ENCODE results near the gene FAM174B. TPM values are rescaled to one million over a fixed set of nuclear protein-coding genes. Genes with fewer than 3 reads are reported as not detected.

FAM174B gene
- total and polyA plus RNA-seq, 2 donors (not counting 1 experiment from before 2014, with no cell fraction given), result 0.03 to 1.9 TPM

DNA sequence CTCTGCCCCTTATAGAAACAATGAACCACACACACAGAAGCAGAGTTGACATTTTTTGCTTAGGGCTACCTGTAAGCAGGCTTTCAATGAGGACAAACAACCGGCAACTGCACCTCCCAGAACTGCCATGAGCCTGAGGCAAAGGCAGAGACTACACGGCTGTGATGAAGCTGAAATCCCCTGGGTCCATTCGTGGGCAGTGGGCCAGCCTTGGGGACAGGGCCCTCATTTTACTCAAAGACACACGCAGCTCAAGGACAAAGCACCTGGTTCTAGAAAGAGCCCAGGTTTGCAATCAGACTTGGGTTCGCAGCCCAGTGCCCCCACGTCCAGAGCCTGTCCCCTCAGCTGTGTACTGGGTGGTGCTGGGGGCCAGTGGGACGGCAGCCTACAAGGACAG, 17.9 kb downstream of the FAM174B start:
- no peak for DNase-seq
- no peaks in the 10 kb centered on the region for H3K4me1 Mint-ChIP-seq
- TF ChIP-seq, protein P1, sequence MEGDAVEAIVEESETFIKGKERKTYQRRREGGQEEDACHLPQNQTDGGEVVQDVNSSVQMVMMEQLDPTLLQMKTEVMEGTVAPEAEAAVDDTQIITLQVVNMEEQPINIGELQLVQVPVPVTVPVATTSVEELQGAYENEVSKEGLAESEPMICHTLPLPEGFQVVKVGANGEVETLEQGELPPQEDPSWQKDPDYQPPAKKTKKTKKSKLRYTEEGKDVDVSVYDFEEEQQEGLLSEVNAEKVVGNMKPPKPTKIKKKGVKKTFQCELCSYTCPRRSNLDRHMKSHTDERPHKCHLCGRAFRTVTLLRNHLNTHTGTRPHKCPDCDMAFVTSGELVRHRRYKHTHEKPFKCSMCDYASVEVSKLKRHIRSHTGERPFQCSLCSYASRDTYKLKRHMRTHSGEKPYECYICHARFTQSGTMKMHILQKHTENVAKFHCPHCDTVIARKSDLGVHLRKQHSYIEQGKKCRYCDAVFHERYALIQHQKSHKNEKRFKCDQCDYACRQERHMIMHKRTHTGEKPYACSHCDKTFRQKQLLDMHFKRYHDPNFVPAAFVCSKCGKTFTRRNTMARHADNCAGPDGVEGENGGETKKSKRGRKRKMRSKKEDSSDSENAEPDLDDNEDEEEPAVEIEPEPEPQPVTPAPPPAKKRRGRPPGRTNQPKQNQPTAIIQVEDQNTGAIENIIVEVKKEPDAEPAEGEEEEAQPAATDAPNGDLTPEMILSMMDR (IDR thresholded peaks at IDR 0.05), result no peak
- no peak for TF ChIP-seq EZH2 (IDR thresholded peaks at IDR 0.05; ENCODE audit: borderline replicate concordance, insufficient read depth, low read depth, low read length, poor library complexity, severe bottlenecking)
- H3K79me2 ChIP-seq (ENCODE audit: control insufficient read depth, insufficient read depth, low read length), result no peaks in the 10 kb centered on the region
- ChIA-PET POLR2A (no interaction called here), CTCF (no interaction called here)
- H3K27ac Mint-ChIP-seq, result no peak overlapping the region
- H3K4me3 Mint-ChIP-seq, result no peak overlapping the region
- no peak overlapping the region for H3K9ac ChIP-seq (ENCODE audit: low read length)
- H3K4me3 ChIP-seq (ENCODE audit: control extremely low read depth in 1 of 5, extremely low read depth in 1 of 5, insufficient read depth in 1 of 5, low read depth in 2 of 5, low read length in 4 of 5), result no peak overlapping the region
- no peak overlapping the region for H3K4me2 ChIP-seq (replicated peaks; ENCODE audit: low read depth, low read length, poor library complexity, severe bottlenecking)
- H3K9me3 ChIP-seq (ENCODE audit: control extremely low read depth in 1 of 3, control insufficient read depth in 2 of 3, insufficient read depth in 1 of 3, low read length in 2 of 3), result peaks cover 0 to 12% (median 0%) of the 10 kb centered on the region in 3 donors
- H3K27me3 Mint-ChIP-seq, result peaks cover 17% of the 10 kb centered on the region
- no peak for ATAC-seq (ENCODE audit: low read depth)
- H3K9me3 Mint-ChIP-seq (ENCODE audit: insufficient read depth), result no peaks in the 10 kb centered on the region
- no peaks in the 10 kb centered on the region for H4K20me1 ChIP-seq (ENCODE audit: control insufficient read depth, insufficient read depth, low read length, poor library complexity, severe bottlenecking)
- intact Hi-C loops (cut with micrococcal nuclease), result no loop called here
- no peaks in the 10 kb centered on the region for H3K36me3 ChIP-seq (replicated peaks in 1 of 2; ENCODE audit: control extremely low read depth in 1 of 2, control insufficient read depth in 1 of 2, extremely low read depth in 1 of 2, insufficient read depth in 2 of 2, low read length in 1 of 2)
- no peaks in the 10 kb centered on the region for H3K4me1 ChIP-seq (ENCODE audit: control insufficient read depth in 2 of 2, insufficient read depth in 2 of 2, low read length in 2 of 2)
- no peaks in the 10 kb centered on the region for H3K27me3 ChIP-seq (replicated peaks in 1 of 4; ENCODE audit: control extremely low read depth in 1 of 4, control insufficient read depth in 3 of 4, insufficient read depth in 4 of 4, low read length in 3 of 4)
- H2AFZ ChIP-seq (ENCODE audit: insufficient read depth, low read depth, low read length, poor library complexity, severe bottlenecking), result no peak overlapping the region
- H3K27ac ChIP-seq (ENCODE audit: low read length in 2 of 2), result no peak overlapping the region
- 82% methylated on average over 6 of the region's 7 CpGs for WGBS (ENCODE audit: insufficient coverage)

DNA sequence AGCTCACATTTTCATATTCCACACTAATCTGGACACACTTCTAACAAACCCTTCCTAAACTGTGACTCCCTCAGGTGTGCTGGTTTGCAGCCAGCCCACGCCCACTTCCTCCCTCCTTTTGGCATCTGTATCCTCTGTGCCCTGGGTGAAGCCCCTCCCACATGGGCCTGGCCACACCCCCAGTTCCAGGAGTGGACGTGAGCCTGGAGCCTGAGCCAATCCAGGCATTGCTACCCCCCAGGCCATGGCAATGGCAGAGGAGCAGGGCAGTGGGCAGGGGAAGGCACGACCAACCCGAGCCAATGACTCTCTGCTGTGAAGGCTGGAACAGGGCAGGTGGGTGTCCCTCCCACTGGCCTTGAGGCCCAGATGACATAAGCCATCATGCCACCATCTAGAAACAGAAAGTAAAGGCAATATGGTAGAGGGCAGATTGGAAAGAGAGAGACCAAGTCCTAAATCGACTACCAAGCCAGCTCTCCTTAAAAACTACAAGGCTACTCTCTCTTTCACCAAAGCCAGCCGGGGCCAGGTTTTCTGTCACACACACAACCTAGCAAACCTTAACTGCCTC, 18.6 kb downstream of the FAM174B start:
- H3K79me2 ChIP-seq (ENCODE audit: control insufficient read depth, insufficient read depth, low read length), result no peaks in the 10 kb centered on the region
- CTCF ChIA-PET, result no interaction called here
- no peak overlapping the region for H3K4me2 ChIP-seq (replicated peaks; ENCODE audit: low read depth, low read length, poor library complexity, severe bottlenecking)
- TF ChIP-seq, protein P1 (IDR thresholded peaks at IDR 0.05), result no peak
- TF ChIP-seq EZH2 (IDR thresholded peaks at IDR 0.05; ENCODE audit: borderline replicate concordance, insufficient read depth, low read depth, low read length, poor library complexity, severe bottlenecking), result no peak
- no peaks in the 10 kb centered on the region for H3K4me1 ChIP-seq (ENCODE audit: control insufficient read depth in 2 of 2, insufficient read depth in 2 of 2, low read length in 2 of 2)
- POLR2A ChIA-PET, result no interaction called here
- H3K9me3 ChIP-seq (ENCODE audit: control extremely low read depth in 1 of 3, control insufficient read depth in 2 of 3, insufficient read depth in 1 of 3, low read length in 2 of 3), result peaks cover 0 to 12% (median 0%) of the 10 kb centered on the region in 3 donors
- no peak overlapping the region for H2AFZ ChIP-seq (ENCODE audit: insufficient read depth, low read depth, low read length, poor library complexity, severe bottlenecking)
- H3K9ac ChIP-seq (ENCODE audit: low read length), result no peak overlapping the region
- WGBS (ENCODE audit: insufficient coverage), result 87% methylated on average over 4 of the region's 6 CpGs
- ATAC-seq (ENCODE audit: low read depth), result no peak
- no peak overlapping the region for H3K27ac Mint-ChIP-seq
- no peak overlapping the region for H3K27ac ChIP-seq (ENCODE audit: low read length in 2 of 2)
- DNase-seq, result no peak
- no peaks in the 10 kb centered on the region for H3K9me3 Mint-ChIP-seq (ENCODE audit: insufficient read depth)
- H3K27me3 Mint-ChIP-seq, result peaks cover 17% of the 10 kb centered on the region
- no peak overlapping the region for H3K4me3 Mint-ChIP-seq
- no peaks in the 10 kb centered on the region for H3K4me1 Mint-ChIP-seq
- no peaks in the 10 kb centered on the region for H3K36me3 ChIP-seq (replicated peaks in 1 of 2; ENCODE audit: control extremely low read depth in 1 of 2, control insufficient read depth in 1 of 2, extremely low read depth in 1 of 2, insufficient read depth in 2 of 2, low read length in 1 of 2)
- no peaks in the 10 kb centered on the region for H3K27me3 ChIP-seq (replicated peaks in 1 of 4; ENCODE audit: control extremely low read depth in 1 of 4, control insufficient read depth in 3 of 4, insufficient read depth in 4 of 4, low read length in 3 of 4)
- H3K4me3 ChIP-seq (ENCODE audit: control extremely low read depth in 1 of 5, extremely low read depth in 1 of 5, insufficient read depth in 1 of 5, low read depth in 2 of 5, low read length in 4 of 5), result no peak overlapping the region
- H4K20me1 ChIP-seq (ENCODE audit: control insufficient read depth, insufficient read depth, low read length, poor library complexity, severe bottlenecking), result no peaks in the 10 kb centered on the region
- intact Hi-C loops (cut with micrococcal nuclease), result no loop called here
